Hypothalamus (tissue), 51 donors: Measurements from ENCODE around the gene PPP1R7.

Experiments used
- DNase-seq, 51 donors: peaks; one replicate each; lab custom pipeline; 2025; lab: John Stamatoyannopoulos, UW

The PPP1R7 gene

DNA sequence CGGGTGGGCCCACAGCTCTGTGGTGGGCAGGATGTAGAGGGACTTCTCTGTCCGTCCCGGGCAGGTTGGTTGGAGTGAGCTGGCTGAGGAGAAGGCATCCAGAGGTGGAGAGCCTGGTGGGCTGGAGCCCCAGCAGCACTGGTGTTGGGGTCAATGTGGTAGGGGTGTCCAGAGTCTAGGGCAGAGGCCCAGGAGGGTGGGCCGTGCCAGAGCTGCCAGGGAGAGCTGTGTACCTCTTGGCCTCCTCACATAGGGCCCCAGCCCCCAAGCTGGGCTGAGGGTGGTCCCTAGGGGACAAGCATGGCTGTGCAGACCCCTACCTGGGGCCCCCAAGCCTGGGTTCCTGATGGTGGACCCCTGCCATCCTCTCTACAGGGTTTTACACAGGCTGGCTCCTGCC, 54.2 kb downstream of the PPP1R7 start:
- no peak for DNase-seq

DNA sequence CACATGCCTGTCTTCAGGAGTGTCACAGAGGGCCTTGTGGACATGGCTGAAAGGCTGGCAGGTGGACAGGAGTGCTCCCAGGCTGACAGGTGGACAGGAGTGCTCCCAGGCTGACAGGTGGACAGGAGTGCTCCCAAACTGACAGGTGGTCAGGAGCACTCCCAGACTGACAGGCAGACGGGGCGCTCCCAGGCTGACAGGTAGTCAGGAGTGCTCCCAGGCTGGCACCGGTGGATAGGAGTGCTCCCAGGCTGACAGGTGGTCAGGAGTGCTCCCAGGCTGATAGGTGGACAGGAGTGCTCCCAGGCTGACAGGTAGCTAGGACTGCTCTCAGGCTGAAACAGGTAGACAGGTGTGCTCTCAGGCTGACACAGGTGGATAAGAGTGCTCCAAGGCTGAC, 54.8 kb downstream of the PPP1R7 start:
- no peak for DNase-seq

DNA sequence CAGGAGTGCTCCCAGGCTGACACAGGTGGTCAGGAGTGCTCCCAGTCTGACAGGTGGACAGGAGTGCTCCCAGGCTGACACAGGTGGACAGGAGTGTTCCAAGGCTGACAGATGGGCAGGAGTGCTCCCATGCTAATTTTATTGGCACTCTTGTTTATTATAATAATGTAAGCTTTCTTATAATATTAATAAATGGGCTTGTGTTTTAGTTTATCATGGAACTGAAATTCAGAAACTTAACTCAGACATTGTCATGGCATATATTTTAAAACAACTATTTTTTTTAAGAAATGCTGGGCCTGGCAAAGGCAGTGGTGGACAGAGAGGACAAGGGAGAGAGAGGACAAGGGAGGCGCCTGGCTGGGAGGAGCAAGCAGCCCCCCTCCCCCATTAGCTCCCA, 56.9 kb downstream of the PPP1R7 start:
- DNase-seq: no peak

DNA sequence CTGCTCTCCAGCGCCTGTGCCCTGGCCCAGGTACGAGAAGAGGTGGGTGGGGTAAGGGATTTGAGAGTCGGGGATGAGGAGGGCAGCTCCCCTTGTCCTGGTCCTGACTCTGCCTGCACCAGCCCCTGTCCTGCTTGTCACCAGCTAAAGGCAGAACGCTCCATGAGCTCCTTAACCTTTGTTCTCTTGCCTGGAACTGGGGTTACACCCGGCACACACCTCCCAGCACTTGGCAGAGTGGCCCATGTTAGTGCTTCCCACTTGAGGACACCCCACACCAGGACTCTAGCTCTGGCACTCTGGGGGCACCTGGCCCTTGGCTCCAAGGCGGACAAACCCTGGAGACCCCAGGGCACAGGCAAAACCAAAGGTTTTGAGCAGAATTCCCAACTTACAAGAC, 57.4 kb downstream of the PPP1R7 start:
- peak in 1 of 51 donors; percentile 51 for DNase-seq

DNA sequence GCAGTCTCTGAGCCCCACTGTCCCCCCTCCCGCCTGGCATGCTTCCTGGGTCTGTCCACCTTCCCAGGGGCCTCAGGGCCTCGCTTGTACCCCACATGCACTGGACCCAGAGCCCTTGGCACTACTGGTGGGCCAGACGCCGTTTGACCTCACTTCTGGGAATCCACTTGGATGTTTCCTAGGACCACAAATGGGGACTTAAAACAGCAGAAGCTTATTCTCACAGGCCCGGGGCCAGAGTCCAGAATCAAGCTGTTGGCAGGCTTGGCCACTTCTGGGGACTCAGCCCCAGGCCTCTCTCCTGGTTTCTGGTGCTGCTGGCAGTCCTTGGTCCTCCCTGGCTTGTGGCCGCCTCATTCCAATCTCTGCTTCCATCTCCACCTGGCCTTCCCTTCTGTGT, 57.8 kb downstream of the PPP1R7 start:
- peak in 32 of 51 donors; percentile 11 to 73 (median 44) for DNase-seq

DNA sequence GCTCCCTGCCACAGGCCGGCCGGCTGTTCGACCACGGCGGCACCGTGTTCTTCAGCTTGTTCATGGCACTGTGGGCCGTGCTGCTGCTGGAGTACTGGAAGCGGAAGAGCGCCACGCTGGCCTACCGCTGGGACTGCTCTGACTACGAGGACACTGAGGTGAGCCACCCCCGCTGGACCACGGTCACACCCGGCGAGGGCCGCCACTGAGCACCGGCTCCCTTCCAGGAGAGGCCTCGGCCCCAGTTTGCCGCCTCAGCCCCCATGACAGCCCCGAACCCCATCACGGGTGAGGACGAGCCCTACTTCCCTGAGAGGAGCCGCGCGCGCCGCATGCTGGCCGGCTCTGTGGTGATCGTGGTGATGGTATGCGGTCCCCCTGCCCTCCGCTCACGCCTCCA, 59.0 kb downstream of the PPP1R7 start:
- no peak for DNase-seq

DNA sequence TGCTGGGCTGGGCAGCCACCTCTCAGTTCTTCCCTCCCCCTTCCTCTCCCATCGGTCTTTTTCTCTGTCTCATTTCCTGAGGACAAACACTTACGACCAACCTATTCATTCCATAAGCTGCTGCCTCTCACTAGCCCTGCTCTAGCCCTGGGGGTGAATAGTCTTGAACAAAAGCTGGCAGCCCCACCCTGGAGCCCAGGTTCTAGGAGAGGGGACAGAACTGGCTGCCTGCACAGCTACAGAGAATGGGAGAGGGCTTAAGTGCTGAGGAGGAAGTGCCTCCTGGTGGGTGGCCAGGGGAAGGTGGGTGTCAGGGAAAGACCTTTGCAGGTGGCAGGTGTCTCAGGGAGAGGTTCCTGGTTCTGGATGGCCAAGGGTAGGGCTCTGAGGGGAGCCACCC, 61.0 kb downstream of the PPP1R7 start:
- no peak for DNase-seq

DNA sequence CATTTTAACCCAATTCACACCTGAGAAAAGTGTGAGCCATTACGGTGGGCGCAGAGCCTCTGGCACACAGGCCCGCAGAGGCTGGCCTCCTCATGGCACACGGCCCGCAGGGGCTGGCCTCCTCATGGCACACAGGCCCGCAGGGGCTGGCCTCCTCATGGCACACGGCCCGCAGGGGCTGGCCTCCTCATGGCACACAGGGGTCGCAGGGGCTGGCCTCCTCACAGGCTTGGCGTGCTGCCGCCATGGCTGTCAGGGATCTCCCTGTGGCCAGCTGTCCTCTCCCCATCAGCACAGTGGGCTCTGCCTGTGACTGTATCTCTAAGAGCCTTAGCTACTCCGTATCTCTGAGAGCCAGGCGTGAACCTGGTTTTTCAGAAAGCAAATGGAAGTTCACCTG, 62.8 kb downstream of the PPP1R7 start:
- no peak for DNase-seq

DNA sequence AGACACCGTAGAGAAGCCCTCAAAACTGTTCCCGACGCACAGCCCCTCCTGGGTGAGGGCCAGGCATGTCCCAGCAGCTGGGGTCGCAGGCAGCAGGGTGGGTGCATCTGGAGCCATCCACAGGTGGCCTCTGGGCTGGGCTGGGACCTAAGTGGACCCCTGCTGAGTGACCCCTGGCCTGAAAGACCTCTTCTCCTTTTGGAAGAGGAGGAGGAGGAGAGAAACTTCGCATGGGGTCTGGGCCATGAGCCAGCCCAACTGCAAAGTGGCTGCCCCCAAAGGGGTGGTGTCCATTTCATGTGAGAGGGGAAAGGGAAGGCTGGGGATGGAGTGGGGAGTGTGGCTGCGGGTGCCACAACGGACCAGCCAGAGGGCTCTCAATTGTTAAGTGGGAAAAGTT, 63.3 kb downstream of the PPP1R7 start:
- no peak for DNase-seq

DNA sequence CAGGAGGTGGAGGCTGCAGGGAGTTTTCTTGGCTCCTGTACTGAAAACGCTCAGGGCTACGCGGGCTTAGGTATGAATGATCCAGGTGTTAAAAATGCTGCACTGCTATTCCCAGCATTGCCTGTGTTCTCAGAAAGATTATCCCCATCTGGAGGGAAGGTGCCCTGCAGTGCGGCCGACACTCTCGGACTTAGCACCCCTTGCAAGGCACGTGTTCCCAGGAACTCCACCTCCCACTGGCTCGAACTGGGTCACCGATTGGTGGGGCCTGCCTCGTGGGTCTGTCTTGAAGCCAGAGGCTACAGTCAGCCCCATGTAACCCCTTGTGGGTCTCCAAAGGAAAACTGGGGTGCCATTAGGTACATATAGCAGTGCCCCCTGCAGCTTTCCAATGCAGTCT, 63.9 kb downstream of the PPP1R7 start:
- DNase-seq: no peak

DNA sequence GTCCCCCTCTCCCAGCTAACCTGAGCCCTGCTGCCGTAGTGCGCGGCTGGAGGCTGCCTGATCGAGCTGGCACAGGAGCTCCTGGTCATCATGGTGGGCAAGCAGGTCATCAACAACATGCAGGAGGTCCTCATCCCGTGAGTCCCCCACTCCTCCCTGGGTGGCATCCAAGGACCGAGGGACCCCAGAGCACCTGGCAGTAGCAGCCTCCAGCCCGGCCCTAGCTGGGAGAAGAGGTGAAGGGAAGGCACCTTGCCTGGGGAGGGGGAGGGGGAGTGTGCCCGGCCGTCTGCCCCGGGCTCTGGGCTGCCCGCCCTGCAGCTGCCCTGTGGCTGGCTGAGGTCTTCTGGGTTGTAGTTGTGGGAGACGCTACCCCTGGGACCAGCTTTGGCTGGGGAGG, 64.5 kb downstream of the PPP1R7 start:
- no peak for DNase-seq

DNA sequence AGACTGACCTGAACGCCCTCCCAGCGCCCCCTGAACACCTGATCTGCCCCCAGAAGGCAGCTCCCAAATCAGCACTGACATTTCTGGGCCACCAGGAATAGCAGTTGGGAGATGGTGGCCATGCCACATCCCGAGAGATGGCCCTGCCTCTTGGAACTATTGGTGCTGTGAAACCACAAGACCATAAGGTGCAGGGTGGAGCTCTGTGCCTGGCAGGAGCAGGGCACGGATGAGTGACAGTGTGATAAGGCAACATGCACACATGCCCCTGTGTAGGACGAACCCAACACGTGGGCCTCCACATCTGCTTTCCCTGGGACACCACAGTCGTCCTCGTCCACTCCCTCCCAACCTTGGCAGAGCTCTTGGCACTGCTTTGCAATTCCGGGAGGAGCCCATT, 65.2 kb downstream of the PPP1R7 start:
- no peak for DNase-seq

DNA sequence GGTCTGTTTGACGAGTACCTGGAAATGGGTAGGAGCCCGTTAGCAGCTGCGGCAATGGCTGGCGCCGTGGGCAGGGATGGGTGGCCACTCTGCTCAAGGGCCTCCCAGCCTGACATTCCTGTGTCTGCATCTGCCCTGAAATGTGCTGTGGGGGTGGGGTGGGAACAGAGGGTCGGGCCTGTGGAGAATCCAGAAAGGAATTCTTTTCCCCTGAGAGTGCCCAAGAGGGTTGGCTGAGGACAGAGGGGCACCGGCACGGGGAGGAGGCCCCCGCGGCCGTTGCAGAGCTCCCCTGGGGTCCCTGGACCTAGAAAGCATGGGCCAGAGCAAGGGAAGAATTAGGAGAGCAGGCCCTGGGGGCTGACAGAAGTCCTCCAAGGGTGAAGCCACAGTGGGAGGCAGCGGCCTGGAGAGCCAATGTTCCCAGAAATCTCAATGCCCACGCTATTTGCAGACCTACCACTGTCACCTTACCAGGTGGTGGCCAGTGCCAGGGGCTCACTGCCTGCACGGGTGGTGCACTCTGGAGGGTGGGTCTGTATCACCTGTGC, 66.0 kb downstream of the PPP1R7 start:
- DNase-seq: no peak

DNA sequence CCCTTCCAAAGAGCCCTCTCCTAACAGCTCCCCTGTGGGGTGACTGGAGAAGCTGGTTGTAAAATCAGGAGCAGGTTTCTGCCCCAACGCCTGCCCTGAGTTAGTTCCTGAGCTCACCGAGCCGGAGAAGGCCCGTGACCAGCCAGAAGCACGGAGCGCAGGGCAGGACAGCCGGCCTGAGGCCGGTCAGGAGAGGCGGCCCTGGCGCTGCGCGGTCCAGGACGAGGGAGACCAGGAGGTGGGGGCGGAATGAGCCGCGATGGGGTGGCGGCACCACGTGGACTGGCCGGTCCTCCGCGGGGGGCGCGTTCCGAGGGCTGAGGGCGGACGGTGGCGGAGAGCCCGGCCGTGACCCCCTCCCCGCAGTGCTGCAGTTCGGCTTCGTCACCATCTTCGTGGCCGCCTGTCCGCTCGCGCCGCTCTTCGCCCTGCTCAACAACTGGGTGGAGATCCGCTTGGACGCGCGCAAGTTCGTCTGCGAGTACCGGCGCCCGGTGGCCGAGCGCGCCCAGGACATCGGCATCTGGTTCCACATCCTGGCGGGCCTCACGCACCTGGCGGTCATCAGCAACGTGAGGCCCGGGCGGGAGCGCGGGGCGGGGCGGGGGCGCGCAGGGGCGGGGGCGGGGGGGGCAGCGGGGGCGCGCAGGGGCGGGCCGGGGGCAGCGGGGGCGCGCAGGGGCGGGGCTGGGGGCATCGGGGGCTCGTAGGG, 67.2 kb downstream of the PPP1R7 start:
- DNase-seq: peak in 47 of 51 donors; percentile 23 to 82 (median 63)

DNA sequence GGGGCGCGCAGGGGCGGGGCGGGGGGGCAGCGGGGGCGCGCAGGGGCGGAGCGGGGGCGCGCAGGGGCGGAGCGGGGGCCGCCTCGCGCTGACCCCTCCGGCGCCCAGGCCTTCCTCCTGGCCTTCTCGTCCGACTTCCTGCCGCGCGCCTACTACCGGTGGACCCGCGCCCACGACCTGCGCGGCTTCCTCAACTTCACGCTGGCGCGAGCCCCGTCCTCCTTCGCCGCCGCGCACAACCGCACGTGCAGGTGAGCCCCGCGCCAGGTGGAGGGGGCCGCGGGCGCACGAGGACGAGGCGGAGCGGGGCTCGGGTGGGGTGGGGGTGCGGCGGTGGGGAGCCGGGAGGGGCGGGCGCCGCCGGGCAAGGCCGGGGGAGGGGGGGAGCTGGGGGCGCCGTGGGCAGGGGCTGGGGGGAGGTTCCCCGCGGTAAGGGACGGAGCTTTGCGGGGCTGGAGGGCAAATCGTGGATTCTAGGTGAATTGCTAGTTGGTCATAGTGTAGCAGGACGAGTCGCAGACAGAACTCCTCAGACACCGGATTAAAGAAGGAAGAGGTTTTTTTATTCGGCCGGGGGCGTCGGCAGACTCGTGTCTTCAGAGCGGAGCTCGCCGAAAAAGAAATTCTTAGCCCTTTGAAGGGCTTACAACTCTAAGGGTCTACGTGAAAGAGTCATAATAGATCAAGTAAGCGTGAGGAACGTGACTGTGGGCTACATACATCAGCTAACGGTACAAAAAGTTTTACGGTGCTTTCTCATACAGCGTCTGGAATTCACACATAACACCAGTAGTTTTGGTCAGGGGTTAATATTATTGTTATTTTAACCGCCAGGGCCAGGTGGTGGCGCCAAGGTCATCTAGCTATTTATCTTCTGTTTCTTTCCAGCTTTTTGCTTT, 68.1 kb downstream of the PPP1R7 start:
- DNase-seq: peak in 17 of 51 donors; percentile 14 to 51 (median 20)

DNA sequence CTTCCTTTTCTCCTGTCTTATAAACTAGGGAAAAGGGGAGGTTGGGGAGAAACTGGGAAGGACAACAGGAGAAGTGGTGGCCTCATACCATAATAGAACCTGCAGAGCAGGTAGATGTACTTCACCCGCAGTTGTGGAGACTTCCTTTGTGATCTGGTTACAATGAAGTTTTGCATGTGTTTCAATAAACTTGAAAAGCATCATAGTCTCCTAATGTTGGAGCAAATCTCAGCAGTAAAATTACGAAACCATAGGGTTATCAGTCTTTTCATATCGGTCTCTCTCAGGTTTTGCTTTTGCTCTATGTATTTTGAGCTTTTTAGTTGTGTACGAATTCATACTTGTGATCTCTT, 68.7 kb downstream of the PPP1R7 start:
- no peak for DNase-seq

DNA sequence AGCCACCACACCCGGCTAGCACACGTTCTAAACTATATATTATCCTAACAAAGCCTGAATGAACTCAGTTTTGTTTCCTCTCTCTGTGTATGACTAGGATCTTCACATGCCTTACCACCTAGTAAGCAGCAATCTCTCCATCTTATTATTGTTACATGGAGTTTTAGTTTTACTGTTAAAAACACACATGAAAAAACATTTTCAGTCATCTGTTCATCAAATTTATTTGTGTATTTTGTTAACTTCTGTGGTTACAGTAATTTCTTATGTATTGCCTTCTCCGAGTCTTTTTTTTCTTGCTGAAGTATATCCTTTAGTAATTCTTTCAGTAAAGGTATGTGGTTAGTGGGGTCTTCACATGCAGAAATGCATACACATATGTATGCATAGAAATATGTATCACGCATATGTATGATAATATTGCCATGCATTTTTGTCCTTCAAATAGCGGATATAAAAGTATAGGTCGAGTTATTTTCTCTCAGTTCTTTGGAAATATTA, 69.6 kb downstream of the PPP1R7 start:
- DNase-seq: no peak

DNA sequence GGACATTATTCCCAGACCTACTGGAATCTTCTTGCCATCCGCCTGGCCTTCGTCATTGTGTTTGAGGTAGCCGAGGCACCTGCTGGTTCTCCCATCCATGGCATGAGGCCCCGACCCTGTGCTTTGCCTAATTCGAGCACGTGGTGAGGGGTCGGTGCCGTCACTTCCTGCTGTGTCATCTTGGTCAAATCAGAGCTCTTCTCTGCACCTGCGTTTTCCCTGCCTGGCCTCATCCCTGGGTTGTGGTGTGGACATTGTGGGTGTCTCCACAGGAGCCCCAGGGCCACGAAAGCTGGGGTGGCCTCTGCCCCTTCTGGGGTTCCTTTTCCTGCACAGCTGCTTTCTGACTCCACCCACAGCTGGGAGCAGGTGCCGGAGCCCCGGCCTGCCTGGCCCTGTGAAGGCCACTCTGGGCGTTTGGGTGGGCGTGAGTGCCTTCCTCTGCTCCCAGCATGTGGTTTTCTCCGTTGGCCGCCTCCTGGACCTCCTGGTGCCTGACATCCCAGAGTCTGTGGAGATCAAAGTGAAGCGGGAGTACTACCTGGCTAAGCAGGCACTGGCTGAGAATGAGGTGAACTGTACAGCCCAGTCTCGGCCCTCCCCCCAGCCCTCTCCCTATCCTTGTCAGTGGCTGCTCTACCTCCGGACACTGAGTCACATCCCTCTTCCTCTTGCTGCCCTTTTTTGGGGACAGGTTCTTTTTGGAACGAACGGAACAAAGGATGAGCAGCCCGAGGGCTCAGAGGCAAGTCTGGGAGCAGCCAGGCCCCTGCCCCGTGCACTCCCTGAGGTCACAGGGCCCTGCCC, 73.1 kb downstream of the PPP1R7 start:
- DNase-seq: peak in 2 of 51 donors; percentile 24 to 44

DNA sequence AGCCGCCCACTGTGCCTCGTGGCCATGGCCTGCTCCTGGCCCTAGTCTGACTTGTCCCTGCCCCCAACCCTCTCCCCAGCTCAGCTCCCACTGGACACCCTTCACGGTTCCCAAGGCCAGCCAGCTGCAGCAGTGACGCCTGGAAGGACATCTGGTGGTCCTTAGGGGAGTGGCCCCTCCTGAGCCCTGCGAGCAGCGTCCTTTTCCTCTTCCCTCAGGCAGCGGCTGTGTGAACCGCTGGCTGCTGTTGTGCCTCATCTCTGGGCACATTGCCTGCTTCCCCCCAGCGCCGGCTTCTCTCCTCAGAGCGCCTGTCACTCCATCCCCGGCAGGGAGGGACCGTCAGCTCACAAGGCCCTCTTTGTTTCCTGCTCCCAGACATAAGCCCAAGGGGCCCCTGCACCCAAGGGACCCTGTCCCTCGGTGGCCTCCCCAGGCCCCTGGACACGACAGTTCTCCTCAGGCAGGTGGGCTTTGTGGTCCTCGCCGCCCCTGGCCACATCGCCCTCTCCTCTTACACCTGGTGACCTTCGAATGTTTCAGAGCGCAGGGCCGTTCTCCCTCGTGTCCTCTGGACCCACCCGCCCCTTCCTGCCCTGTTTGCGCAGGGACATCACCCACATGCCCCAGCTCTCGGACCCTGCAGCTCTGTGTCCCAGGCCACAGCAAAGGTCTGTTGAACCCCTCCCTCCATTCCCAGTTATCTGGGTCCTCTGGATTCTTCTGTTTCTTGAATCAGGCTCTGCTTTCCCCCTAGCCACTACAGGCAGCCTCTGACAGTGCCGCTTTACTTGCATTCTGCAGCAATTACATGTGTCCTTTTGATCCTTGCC, 74.0 kb downstream of the PPP1R7 start:
- DNase-seq: peak in 48 of 51 donors; percentile 13 to 94 (median 76)
